Endothelial cell of umbilical vein (primary cell): Measurements from ENCODE around the gene COPS7A. TPM values are rescaled to one million over a fixed set of nuclear protein-coding genes. Genes with fewer than 3 reads are reported as not detected.
A peak's percentile ranks its signal among the peaks of the same experiment; 100 is the strongest.

Source experiments
- BruUV-seq: library from RNA; stranded (reverse); fragments of 400-500 nt; replicated peaks from 2 replicates; lab custom pipeline; 2021; lab: Mats Ljungman, UMichigan
- CTCF ChIA-PET: fragments of 300-600, 350-600 bp; sonication (Branson Sonifier 250); formaldehyde crosslinking; loops from one replicate; lab custom pipeline; 2021; ENCODE audit warnings: antibody characterized with exemption, inconsistent platforms; lab: Charles Lee
- POLR2A ChIA-PET: fragments of 300-600, 350-600 bp; sonication (Branson Sonifier 250); formaldehyde crosslinking; loops from one replicate; lab custom pipeline; 2021; ENCODE audit warnings: antibody characterized with exemption, inconsistent platforms; lab: Charles Lee
- DNase-seq: peaks from one replicate; pipeline ENCODE4 v3.0.0-alpha.2; 2011; ENCODE audit warnings: low read depth, low spot score
- FAIRE-seq: peaks from 2 replicates; lab custom pipeline; 2011; peaks lifted over from hg19 to GRCh38; lab: Jason Lieb, UNC
- H2AFZ ChIP-seq: 2 replicates; pipeline ENCODE4 v1.6.0; 2012; ENCODE audit warnings: low read depth, low read length, control low read depth, inconsistent platforms
- H3K27ac ChIP-seq: 2 replicates; pipeline ENCODE4 v1.5.1; 2011; ENCODE audit warnings: low read depth, mild to moderate bottlenecking, control low read depth, low read length, moderate library complexity; ENCODE audit not compliant: insufficient read depth
- H3K27me3 ChIP-seq, 2 experiments: 2 replicates each; pipeline versions ENCODE4 v1.6.0 to v1.6.1; 2011; ENCODE audit warnings: low read length in 2 of 2, mixed read lengths in 1 of 2; ENCODE audit not compliant: control insufficient read depth in 2 of 2, insufficient read depth in 2 of 2
- H3K36me3 ChIP-seq, 2 experiments: 2 replicates in 1 of 2; 3 replicates in 1 of 2; pipeline ENCODE4 v1.5.1; 2011; ENCODE audit warnings: low read length in 2 of 2, mild to moderate bottlenecking in 1 of 2, moderate library complexity in 1 of 2; ENCODE audit not compliant: control insufficient read depth in 2 of 2, insufficient read depth in 2 of 2; ENCODE audit errors: extremely low read depth in 1 of 2
- H3K4me1 ChIP-seq: 3 replicates; pipeline ENCODE4 v1.5.1; 2011; ENCODE audit warnings: mild to moderate bottlenecking, low read length; ENCODE audit not compliant: control insufficient read depth, insufficient read depth; ENCODE audit errors: extremely low read depth
- H3K4me2 ChIP-seq: 2 replicates; pipeline ENCODE4 v1.6.1; 2011; ENCODE audit warnings: low read length, control low read depth, mixed read lengths; ENCODE audit not compliant: insufficient read depth
- H3K4me3 ChIP-seq, 3 experiments: fragments of 200-600 bp in 1 of 3; sonication (generic), shearing (Covaris generic) in 1 of 3; replicated peaks in 1 of 3; 2 replicates each; pipeline ENCODE4 v1.5.1; 2011 to 2016; ENCODE audit warnings: control low read depth in 3 of 3, low read length in 3 of 3, mild to moderate bottlenecking in 2 of 3, inconsistent platforms in 1 of 3, low read depth in 1 of 3, moderate library complexity in 1 of 3; ENCODE audit not compliant: insufficient read depth in 1 of 3
- H3K79me2 ChIP-seq: 2 replicates; pipeline ENCODE4 v1.6.0; 2012; ENCODE audit warnings: low read length, inconsistent platforms; ENCODE audit not compliant: control insufficient read depth, insufficient read depth
- H3K9ac ChIP-seq: replicated peaks from 2 replicates; pipeline ENCODE3; 2011; ENCODE audit warnings: low read length, control low read depth; ENCODE audit not compliant: insufficient read depth; ENCODE audit errors: extremely low read depth
- H3K9me1 ChIP-seq: replicated peaks from 3 replicates; pipeline ENCODE4 v1.6.0; 2011; ENCODE audit warnings: mild to moderate bottlenecking, low read length; ENCODE audit not compliant: control insufficient read depth, insufficient read depth; ENCODE audit errors: extremely low read depth
- H3K9me3 ChIP-seq: replicated peaks from 2 replicates; pipeline ENCODE4 v1.5.1; 2012; ENCODE audit warnings: low read length, inconsistent platforms; ENCODE audit not compliant: control insufficient read depth, insufficient read depth
- H4K20me1 ChIP-seq: replicated peaks from 2 replicates; pipeline ENCODE3; 2011; ENCODE audit warnings: mild to moderate bottlenecking, low read length; ENCODE audit not compliant: control insufficient read depth, insufficient read depth; ENCODE audit errors: extremely low read depth
- EZH2 ChIP-seq: IDR thresholded peaks from 2 replicates; pipeline ENCODE4 v1.6.1; 2012; ENCODE audit warnings: borderline replicate concordance, low read depth, mild to moderate bottlenecking, moderate library complexity, low read length, inconsistent platforms; ENCODE audit not compliant: severe bottlenecking
- FOS ChIP-seq: IDR thresholded peaks from 2 replicates; pipeline ENCODE4 v1.6.1; 2011; ENCODE audit warnings: mild to moderate bottlenecking, low read length, moderate library complexity, borderline replicate concordance; ENCODE audit not compliant: insufficient read depth
- GATA2 ChIP-seq: IDR thresholded peaks from 2 replicates; pipeline ENCODE4 v1.7.0; 2011; ENCODE audit warnings: low read depth, mild to moderate bottlenecking, moderate library complexity, mixed read lengths, low read length; ENCODE audit not compliant: insufficient read length, insufficient read depth
- JUN ChIP-seq: IDR thresholded peaks from 2 replicates; pipeline ENCODE4 v1.6.1; 2011; ENCODE audit warnings: borderline replicate concordance, low read depth; ENCODE audit not compliant: insufficient read length, insufficient read depth
- MYC ChIP-seq: IDR thresholded peaks from one replicate; pipeline ENCODE4 v1.6.1; 2011; ENCODE audit warnings: mild to moderate bottlenecking, low read depth, low read length
- POLR2A ChIP-seq: IDR thresholded peaks from 2 replicates; pipeline ENCODE4 v1.6.1; 2012; ENCODE audit warnings: low read depth, mild to moderate bottlenecking, control low read depth, low read length
- POLR2AphosphoS5 ChIP-seq: IDR thresholded peaks from 2 replicates; pipeline ENCODE4 v1.6.1; 2012; ENCODE audit warnings: low read depth, mild to moderate bottlenecking, control low read depth, low read length, moderate library complexity; ENCODE audit not compliant: insufficient read depth
- dilution Hi-C: fragments of 300-500 bp; cut with MboI; formaldehyde crosslinking; loops from one replicate; pipeline ENCODE4 v1.15.0; 2019; ENCODE audit warnings: low sequenced_read_pairs; ENCODE audit not compliant: extremely low pct_ligation_motif_present
- intact Hi-C: fragments of 100-400 bp; cut with micrococcal nuclease; formaldehyde crosslinking; loops from one replicate; pipeline ENCODE4 v1.10.0; 2022
- polyA plus RNA-seq, 4 experiments: library from polyadenylated mRNA; depleted of rRNA in 3 of 4; stranded (reverse) in 3 of 4; unstranded in 1 of 4; fragments of >200 nt; gene quantifications; 2 replicates each; pipeline versions ENCODE4 v1.2.1 to v1.2.3, GENCODE V29; 2011 to 2012; ENCODE audit warnings: missing spikeins in 1 of 4
- total RNA-seq: library from RNA; stranded (reverse); gene quantifications from 2 replicates; pipeline ENCODE4 v1.2.3, GENCODE V29; 2021
- TF ChIP-seq, protein P1 (sequence below), 2 donors: IDR thresholded peaks; 1 replicate in 1 of 2; 2 replicates in 1 of 2; pipeline ENCODE4 v1.5.1; 2011; ENCODE audit warnings: low read length in 2 of 2, mild to moderate bottlenecking in 2 of 2, moderate library complexity in 2 of 2, control low read depth in 1 of 2, inconsistent platforms in 1 of 2, low read depth in 1 of 2; ENCODE audit not compliant: insufficient read depth in 1 of 2; ENCODE audit errors: extremely low read depth in 1 of 2
- TF ChIP-seq, protein P2 (sequence below): IDR thresholded peaks from 2 replicates; pipeline ENCODE4 v1.6.1; 2011; ENCODE audit not compliant: insufficient read depth, insufficient read length

COPS7A gene
- total and polyA plus RNA-seq, 2 donors (not counting 3 experiments of a cell fraction or from before 2014, with no cell fraction given), result 41.1 to 104 TPM

DNA sequence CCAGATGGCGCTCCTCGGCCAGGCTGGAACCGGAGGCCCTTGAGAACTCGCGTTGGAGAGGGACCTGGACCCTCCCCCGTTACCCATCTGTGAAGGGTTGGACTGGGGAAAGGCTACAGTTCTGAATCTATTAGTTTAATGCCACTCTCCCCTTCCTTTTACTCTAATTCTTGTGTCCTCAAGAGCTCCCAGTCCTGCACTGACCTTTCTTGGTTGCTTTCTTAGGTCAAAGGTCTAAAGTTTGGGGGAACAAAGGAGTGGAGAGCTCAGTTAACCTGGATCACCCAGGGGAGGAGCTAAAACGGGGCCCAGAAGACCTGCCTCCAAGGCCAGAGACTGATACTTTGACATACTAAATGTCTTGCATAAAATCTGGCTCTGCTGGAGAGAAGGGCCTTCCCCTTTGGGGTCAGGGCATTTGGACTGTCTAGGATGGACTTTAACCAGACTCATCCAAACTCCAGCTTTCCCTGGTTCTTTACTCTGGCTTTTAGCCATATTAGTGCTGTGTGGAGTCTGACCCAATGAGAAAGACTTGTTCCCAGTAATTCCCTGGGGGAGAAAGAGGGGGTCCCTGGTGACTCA, 30.0 kb downstream of the COPS7A start:
- Histone ChIP-seq H3K9me1 (no peaks in the 10 kb centered on the region), H3K27me3 (no peaks in the 10 kb centered on the region), H3K9ac (no peak overlapping the region), H3K36me3 (peaks cover 9 to 21% of the 10 kb centered on the region in 2 experiments), H3K4me2 (no peak overlapping the region), H3K79me2 (peaks cover 16% of the 10 kb centered on the region), H3K9me3 (no peaks in the 10 kb centered on the region), H4K20me1 (no peaks in the 10 kb centered on the region), H3K27ac (no peak overlapping the region), H2AFZ (no peak overlapping the region), H3K4me3 (no peak overlapping the region), H3K4me1 (peaks cover 10% of the 10 kb centered on the region)
- DNase-seq (no peak), FAIRE-seq (no peak)
- no TSS peak for BruUV-seq
- dilution Hi-C loops (no loop called here), intact Hi-C loops (loop anchor here (1.0 kb wide), 8 partner anchors 10 to 118 kb away; partner anchors contain the start of genes CDCA3, COPS7A and ZNF384)
- CTCF ChIA-PET, result interaction anchor here (0.7 to 6.1 kb wide), 19 partner anchors 9 to 119 kb away, joined by 3 to 234 read pairs (median 14); partner anchors contain the start of genes CD4, CDCA3, COPS7A and GPR162
- POLR2A ChIA-PET, result interaction anchor here (0.6 to 3.1 kb wide), 9 partner anchors 10 to 329 kb away, joined by 3 to 43 read pairs (median 5); partner anchors contain the start of genes PTMS, SPSB2, TPI1 and USP5
- TF ChIP-seq, protein P1, sequence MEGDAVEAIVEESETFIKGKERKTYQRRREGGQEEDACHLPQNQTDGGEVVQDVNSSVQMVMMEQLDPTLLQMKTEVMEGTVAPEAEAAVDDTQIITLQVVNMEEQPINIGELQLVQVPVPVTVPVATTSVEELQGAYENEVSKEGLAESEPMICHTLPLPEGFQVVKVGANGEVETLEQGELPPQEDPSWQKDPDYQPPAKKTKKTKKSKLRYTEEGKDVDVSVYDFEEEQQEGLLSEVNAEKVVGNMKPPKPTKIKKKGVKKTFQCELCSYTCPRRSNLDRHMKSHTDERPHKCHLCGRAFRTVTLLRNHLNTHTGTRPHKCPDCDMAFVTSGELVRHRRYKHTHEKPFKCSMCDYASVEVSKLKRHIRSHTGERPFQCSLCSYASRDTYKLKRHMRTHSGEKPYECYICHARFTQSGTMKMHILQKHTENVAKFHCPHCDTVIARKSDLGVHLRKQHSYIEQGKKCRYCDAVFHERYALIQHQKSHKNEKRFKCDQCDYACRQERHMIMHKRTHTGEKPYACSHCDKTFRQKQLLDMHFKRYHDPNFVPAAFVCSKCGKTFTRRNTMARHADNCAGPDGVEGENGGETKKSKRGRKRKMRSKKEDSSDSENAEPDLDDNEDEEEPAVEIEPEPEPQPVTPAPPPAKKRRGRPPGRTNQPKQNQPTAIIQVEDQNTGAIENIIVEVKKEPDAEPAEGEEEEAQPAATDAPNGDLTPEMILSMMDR (IDR thresholded peaks at IDR 0.05; ENCODE audit: extremely low read depth in 1 of 2, insufficient read depth in 1 of 2, low read depth in 1 of 2, low read length in 2 of 2), result peak in 1 of 2 donors; percentile 99
- TF ChIP-seq, protein P2, sequence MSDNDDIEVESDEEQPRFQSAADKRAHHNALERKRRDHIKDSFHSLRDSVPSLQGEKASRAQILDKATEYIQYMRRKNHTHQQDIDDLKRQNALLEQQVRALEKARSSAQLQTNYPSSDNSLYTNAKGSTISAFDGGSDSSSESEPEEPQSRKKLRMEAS, result no peak

DNA sequence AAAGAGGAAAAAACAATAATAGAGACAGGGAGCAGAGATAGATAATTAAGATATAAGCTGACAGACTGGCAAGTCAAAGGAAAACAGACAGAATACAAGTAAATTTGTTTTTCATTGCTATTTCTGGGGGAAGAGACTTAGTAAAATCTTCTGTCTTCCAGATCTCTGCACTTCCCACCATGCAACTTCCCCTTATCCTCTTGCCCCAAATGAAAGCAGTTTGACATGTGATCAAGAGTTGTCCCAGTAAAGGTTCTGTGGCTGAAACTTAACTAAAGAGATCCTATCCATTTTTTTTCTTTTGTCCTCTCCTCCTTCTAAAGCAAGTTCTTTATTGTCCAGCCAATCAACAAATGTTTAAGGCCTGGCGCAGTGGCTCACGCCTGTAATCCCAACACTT, 30.6 kb downstream of the COPS7A start:
- Histone ChIP-seq H3K36me3 (peaks cover 9 to 15% of the 10 kb centered on the region in 2 experiments), H2AFZ (no peak overlapping the region), H3K79me2 (peaks cover 16% of the 10 kb centered on the region), H4K20me1 (no peaks in the 10 kb centered on the region), H3K4me2 (no peak overlapping the region), H3K27ac (no peak overlapping the region), H3K9me1 (no peaks in the 10 kb centered on the region), H3K4me1 (peaks cover 10% of the 10 kb centered on the region), H3K9me3 (no peaks in the 10 kb centered on the region), H3K27me3 (no peaks in the 10 kb centered on the region), H3K4me3 (no peak overlapping the region), H3K9ac (no peak overlapping the region)
- no TSS peak for BruUV-seq
- TF ChIP-seq MYC, result no peak
- no peak for TF ChIP-seq POLR2A
- TF ChIP-seq, protein P2, result no peak
- TF ChIP-seq EZH2, result no peak
- no peak for TF ChIP-seq GATA2
- no peak for TF ChIP-seq FOS
- TF ChIP-seq, protein P1 (IDR thresholded peaks at IDR 0.05; ENCODE audit: extremely low read depth in 1 of 2, insufficient read depth in 1 of 2, low read depth in 1 of 2, low read length in 2 of 2), result no peak
- TF ChIP-seq JUN, result no peak
- TF ChIP-seq POLR2AphosphoS5, result no peak
- no peak for DNase-seq
- dilution Hi-C loops (no loop called here), intact Hi-C loops (no loop called here)
- ChIA-PET POLR2A (interaction anchor here (0.8 to 3.1 kb wide), 4 partner anchors 9 to 65 kb away, joined by 3 to 43 read pairs (median 8); partner anchors contain the start of genes PTMS and ZNF384), CTCF (interaction anchor here (0.7 to 6.1 kb wide), 13 partner anchors 9 to 118 kb away, joined by 4 to 234 read pairs (median 17); partner anchors contain the start of genes CD4, CDCA3, GPR162 and LAG3)
- FAIRE-seq, result no peak
